Glutamatergic neuron (in vitro differentiated cells): ENCODE data around the gene GSN. TPM values are rescaled to one million over a fixed set of nuclear protein-coding genes. Genes with fewer than 3 reads are reported as not detected.
"Not testable (repeated sequence)": the region's sequence is repeated elsewhere in the genome, so short reads cannot be mapped to it uniquely, and the experiment has no call there.

Experiments used
- DNase-seq: peaks from one replicate; pipeline ENCODE4 v3.0.0; 2022
- H3K27ac Mint-ChIP-seq: one replicate; pipeline ENCODE4 v1.8.0; 2020; ENCODE audit warnings: mild to moderate bottlenecking, mixed read lengths, inconsistent platforms; ENCODE audit not compliant: unreplicated experiment
- H3K27me3 Mint-ChIP-seq: one replicate; pipeline ENCODE4 v1.8.0; 2020; ENCODE audit warnings: mild to moderate bottlenecking, moderate library complexity, mixed read lengths, inconsistent platforms; ENCODE audit not compliant: unreplicated experiment
- H3K36me3 Mint-ChIP-seq: one replicate; pipeline ENCODE4 v1.8.0; 2020; ENCODE audit warnings: mild to moderate bottlenecking, mixed read lengths, inconsistent platforms; ENCODE audit not compliant: unreplicated experiment
- H3K4me1 Mint-ChIP-seq: one replicate; pipeline ENCODE4 v1.8.0; 2020; ENCODE audit warnings: mild to moderate bottlenecking, low read depth, mixed read lengths, inconsistent platforms; ENCODE audit not compliant: unreplicated experiment
- H3K4me3 Mint-ChIP-seq: one replicate; pipeline ENCODE4 v1.8.0; 2020; ENCODE audit warnings: mild to moderate bottlenecking, mixed read lengths, inconsistent platforms; ENCODE audit not compliant: unreplicated experiment
- H3K9me3 Mint-ChIP-seq: one replicate; pipeline ENCODE4 v1.8.0; 2020; ENCODE audit warnings: mild to moderate bottlenecking, moderate library complexity, mixed read lengths, inconsistent platforms; ENCODE audit not compliant: unreplicated experiment
- total RNA-seq: library from RNA; stranded (reverse); fragmentation: NEBNext Ultra II Directional; extraction: Animal tissue kit (Norgen Biotek cat#: 25700); gene quantifications from one replicate; pipeline ENCODE4 v1.2.1, GENCODE V29; 2021; ENCODE audit not compliant: unreplicated experiment
- TF ChIP-seq, protein P1 (sequence below): fragments of 200-600 bp; sonication (generic); IDR thresholded peaks from one replicate; pipeline ENCODE4 v1.5.0; 2021; ENCODE audit not compliant: partially characterized antibody, unreplicated experiment

Gene GSN
- total RNA-seq, 1 donor from 2014 or later, result 11.6 TPM

DNA sequence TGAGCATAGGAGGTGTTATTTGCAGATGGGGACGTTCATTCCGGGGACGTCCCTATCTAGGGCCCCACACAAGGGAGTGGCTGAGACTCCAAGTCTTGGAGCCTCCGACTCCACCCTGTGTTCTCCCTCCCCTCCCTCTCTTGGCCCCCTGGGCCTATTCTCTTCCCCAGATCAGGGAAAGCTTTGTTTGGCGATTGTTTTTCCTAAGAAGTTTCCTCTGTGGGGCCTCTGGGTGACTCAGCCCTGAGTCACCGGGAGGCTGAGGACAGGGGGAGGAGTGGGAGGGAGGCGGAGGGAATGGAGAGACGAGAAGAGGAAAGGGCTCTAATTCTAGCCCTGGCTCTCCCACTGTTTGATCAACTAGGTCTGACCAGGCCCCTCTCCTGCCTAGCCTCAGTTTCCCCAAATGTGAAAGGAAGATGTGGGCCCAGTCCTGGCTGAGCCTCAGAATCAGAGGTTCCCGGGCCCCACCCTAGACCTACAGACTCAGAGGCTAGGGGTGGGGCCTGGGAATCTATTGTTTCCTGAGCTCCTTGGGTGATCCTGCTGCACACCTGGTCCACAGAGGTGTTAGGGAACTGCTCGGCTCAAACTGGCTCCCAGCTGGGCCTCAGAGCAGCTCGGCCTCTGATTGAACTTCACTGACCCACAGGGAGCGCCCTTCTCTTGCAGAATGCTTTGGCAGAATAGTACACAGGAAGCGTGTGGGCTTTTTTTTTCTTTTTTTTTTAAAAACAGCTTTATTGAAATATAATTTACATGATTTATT is 19.2 kb downstream of the GSN start:
- Mint-ChIP-seq H3K27me3 (peaks cover 10% of the 10 kb centered on the region), H3K36me3 (no peaks in the 10 kb centered on the region), H3K27ac (no peak overlapping the region), H3K4me3 (no peak overlapping the region), H3K4me1 (peaks cover 9% of the 10 kb centered on the region), H3K9me3 (peaks cover 2% of the 10 kb centered on the region)
- TF ChIP-seq, protein P1, sequence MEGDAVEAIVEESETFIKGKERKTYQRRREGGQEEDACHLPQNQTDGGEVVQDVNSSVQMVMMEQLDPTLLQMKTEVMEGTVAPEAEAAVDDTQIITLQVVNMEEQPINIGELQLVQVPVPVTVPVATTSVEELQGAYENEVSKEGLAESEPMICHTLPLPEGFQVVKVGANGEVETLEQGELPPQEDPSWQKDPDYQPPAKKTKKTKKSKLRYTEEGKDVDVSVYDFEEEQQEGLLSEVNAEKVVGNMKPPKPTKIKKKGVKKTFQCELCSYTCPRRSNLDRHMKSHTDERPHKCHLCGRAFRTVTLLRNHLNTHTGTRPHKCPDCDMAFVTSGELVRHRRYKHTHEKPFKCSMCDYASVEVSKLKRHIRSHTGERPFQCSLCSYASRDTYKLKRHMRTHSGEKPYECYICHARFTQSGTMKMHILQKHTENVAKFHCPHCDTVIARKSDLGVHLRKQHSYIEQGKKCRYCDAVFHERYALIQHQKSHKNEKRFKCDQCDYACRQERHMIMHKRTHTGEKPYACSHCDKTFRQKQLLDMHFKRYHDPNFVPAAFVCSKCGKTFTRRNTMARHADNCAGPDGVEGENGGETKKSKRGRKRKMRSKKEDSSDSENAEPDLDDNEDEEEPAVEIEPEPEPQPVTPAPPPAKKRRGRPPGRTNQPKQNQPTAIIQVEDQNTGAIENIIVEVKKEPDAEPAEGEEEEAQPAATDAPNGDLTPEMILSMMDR, result no peak
- DNase-seq, result no peak

DNA sequence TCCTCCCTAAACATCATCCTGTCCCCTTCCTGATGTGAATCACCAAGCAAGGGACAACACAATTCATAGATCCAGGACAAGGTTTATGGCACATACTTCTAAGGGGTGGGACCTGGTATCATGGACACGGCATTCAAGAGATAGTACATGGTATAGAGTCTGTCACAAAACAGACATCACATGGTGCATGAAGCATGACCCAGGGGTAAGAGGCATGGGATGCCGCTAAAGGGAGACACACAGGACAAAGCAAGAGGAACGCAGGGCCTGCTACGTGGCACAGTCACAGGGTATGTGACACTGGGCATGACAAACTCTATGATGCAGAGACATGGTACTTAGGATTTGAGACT is 20.7 kb downstream of the GSN start:
- Mint-ChIP-seq H3K4me1 (peaks cover 6% of the 10 kb centered on the region), H3K36me3 (no peaks in the 10 kb centered on the region)

DNA sequence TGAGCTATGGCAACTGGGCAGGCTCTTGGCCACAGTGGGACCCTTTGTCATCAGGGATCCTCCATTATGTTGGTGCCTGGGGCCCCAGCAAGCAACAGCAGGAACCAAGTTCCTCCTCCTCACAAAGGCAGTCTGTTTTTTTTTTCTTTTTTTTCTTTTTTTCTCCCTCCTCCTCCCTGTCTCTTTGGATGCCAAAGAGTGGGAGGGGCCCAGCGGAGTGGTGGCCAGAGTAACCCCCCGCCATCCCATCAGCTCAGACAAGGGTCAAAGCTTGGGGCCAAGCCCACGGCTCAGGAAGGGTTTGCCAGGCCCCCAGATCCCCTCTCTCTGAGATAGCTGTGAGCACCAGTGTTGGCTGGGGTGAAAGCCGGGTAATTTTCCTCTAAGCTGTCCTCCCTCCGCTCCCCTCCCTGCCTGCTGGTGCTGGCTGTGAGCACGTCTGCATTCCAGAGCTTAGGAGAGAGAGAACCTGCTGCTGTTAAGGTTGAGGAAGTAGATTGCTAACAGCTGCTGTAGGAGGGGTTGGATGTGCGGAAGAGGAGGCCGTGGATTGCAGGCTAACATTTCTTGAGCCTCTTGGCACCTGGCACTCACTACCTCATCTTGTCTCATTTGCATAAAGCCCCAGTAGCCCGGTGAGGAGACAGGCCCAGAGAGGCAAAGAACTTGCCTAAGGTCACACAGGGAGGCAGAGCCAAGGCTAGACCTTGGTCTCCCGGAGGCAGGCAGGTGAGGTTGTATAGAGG is 21.2 kb downstream of the GSN start:
- Mint-ChIP-seq H3K9me3 (no peaks in the 10 kb centered on the region), H3K4me3 (no peak overlapping the region), H3K4me1 (peaks cover 6% of the 10 kb centered on the region), H3K36me3 (no peaks in the 10 kb centered on the region), H3K27ac (no peak overlapping the region), H3K27me3 (peaks cover 11% of the 10 kb centered on the region)
- TF ChIP-seq, protein P1, result no peak
- DNase-seq, result no peak

More for the DNA sequence above, 20.7 kb downstream of the GSN start:
- Mint-ChIP-seq H3K4me3 (no peak overlapping the region), H3K27ac (no peak overlapping the region), H3K9me3 (no peaks in the 10 kb centered on the region), H3K27me3 (peaks cover 11% of the 10 kb centered on the region)
- no peak for DNase-seq
- TF ChIP-seq, protein P1, result no peak

DNA sequence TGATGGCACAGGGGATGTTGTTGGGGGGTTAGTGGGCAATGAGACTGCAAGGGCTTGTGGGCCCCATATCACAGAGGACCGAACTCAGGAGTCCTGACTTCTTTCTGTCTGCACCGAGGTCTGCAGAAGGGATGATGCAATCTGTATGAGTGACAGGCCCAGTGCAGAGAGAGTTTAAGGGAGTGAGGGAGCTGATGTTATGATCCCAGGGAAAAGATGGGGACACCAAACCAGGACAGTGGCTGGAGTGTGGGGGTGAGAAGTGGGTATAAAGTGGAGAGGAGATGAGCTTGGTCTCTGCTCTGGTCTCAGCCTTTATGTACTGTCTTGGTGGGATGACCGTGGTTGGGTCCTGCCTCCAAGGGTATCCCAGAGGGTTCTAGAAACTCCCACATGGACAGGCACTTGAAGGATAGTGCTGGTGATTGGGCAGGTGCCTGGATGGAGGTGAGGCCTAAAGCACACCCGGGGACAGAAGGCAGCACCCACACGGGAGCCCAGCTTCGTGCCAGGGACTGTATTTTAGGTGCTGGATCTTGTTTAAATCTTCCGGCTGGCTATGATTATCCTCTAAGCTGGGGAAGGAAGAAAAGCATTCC is 21.9 kb downstream of the GSN start:
- DNase-seq, result no peak
- H3K27me3 Mint-ChIP-seq, result peaks cover 11% of the 10 kb centered on the region
- no peak overlapping the region for H3K4me3 Mint-ChIP-seq
- no peaks in the 10 kb centered on the region for H3K36me3 Mint-ChIP-seq
- H3K9me3 Mint-ChIP-seq, result no peaks in the 10 kb centered on the region
- TF ChIP-seq, protein P1, result no peak
- H3K27ac Mint-ChIP-seq, result no peak overlapping the region
- H3K4me1 Mint-ChIP-seq, result peaks cover 6% of the 10 kb centered on the region

DNA sequence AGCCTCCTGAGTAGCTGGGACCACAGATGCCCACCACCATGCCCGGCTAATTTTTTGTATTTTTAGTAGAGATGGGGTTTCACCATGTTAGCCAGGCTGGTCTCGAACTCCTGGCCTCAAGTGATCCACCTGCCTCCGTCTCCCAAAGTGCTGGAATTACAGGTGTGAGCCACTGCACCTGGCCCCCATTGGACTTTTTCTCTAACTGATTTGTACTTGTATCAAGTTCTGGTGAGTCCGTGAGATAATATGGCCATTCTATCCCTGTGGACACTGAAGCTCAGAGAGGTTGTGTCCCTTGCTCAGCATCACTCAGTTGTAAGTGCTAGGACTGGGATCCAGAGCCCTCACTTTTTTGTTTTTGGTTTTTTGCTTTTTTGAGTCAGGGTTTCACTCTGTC is 23.6 kb downstream of the GSN start:
- H3K36me3 Mint-ChIP-seq, H3K4me1 Mint-ChIP-seq, H3K4me3 Mint-ChIP-seq, H3K27me3 Mint-ChIP-seq, H3K9me3 Mint-ChIP-seq, H3K27ac Mint-ChIP-seq, DNase-seq: not testable (repeated sequence)
